ENCODE measurements around the gene HOXD11. TPM values are rescaled to one million over a fixed set of nuclear protein-coding genes. Genes with fewer than 3 reads are reported as not detected.

Gene HOXD11
- total RNA-seq, 1 experiment from 2014 or later: not detected

DNA sequence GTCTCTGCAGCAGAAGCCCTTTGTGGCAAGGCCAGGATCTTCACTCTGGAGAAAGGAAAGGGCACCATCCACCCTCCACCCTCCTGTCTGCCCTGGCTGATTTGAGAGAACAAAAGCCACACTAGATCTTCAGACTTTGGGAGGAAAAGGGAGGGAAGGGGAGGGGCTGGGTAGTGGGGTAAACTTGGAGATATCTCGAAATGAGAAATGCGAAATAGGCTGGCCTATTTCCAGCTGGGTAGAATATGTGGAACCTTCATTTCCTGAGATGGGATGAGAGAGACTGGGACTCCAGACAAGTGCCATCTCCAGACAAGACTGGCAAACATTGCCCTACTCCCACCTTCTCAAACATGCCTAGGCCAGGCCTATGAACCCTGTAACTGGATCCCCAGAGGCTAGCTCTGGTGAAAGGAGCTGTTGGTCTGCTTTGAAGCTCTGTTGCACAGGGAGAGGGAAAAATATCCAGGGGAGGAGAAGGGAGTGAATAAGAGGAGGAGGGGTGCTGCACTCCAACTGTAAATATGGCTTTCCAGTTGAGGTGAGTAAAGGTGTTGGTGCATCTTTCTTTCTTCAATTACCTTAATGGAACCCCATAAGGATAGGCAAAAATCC is 5.8 kb upstream of the HOXD11 start (continued):
- TF ChIP-seq, protein P1, sequence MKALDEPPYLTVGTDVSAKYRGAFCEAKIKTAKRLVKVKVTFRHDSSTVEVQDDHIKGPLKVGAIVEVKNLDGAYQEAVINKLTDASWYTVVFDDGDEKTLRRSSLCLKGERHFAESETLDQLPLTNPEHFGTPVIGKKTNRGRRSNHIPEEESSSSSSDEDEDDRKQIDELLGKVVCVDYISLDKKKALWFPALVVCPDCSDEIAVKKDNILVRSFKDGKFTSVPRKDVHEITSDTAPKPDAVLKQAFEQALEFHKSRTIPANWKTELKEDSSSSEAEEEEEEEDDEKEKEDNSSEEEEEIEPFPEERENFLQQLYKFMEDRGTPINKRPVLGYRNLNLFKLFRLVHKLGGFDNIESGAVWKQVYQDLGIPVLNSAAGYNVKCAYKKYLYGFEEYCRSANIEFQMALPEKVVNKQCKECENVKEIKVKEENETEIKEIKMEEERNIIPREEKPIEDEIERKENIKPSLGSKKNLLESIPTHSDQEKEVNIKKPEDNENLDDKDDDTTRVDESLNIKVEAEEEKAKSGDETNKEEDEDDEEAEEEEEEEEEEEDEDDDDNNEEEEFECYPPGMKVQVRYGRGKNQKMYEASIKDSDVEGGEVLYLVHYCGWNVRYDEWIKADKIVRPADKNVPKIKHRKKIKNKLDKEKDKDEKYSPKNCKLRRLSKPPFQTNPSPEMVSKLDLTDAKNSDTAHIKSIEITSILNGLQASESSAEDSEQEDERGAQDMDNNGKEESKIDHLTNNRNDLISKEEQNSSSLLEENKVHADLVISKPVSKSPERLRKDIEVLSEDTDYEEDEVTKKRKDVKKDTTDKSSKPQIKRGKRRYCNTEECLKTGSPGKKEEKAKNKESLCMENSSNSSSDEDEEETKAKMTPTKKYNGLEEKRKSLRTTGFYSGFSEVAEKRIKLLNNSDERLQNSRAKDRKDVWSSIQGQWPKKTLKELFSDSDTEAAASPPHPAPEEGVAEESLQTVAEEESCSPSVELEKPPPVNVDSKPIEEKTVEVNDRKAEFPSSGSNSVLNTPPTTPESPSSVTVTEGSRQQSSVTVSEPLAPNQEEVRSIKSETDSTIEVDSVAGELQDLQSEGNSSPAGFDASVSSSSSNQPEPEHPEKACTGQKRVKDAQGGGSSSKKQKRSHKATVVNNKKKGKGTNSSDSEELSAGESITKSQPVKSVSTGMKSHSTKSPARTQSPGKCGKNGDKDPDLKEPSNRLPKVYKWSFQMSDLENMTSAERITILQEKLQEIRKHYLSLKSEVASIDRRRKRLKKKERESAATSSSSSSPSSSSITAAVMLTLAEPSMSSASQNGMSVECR (CRISPR knock-in tag; IDR thresholded peaks at IDR 0.05; ENCODE audit: borderline replicate concordance): no peak
- TF ChIP-seq GABPB1 (CRISPR knock-in tag; IDR thresholded peaks at IDR 0.05) (no peak), CREM (CRISPR knock-in tag; IDR thresholded peaks at IDR 0.05) (no peak), ZNF423 (CRISPR knock-in tag; IDR thresholded peaks at IDR 0.05) (no peak), GTF2I (CRISPR knock-in tag; conservative IDR thresholded peaks at IDR 0.05) (no peak)
- TF ChIP-seq, protein P2, sequence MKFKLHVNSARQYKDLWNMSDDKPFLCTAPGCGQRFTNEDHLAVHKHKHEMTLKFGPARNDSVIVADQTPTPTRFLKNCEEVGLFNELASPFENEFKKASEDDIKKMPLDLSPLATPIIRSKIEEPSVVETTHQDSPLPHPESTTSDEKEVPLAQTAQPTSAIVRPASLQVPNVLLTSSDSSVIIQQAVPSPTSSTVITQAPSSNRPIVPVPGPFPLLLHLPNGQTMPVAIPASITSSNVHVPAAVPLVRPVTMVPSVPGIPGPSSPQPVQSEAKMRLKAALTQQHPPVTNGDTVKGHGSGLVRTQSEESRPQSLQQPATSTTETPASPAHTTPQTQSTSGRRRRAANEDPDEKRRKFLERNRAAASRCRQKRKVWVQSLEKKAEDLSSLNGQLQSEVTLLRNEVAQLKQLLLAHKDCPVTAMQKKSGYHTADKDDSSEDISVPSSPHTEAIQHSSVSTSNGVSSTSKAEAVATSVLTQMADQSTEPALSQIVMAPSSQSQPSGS (CRISPR knock-in tag; IDR thresholded peaks at IDR 0.05; ENCODE audit: borderline replicate concordance, low read depth): no peak

DNA sequence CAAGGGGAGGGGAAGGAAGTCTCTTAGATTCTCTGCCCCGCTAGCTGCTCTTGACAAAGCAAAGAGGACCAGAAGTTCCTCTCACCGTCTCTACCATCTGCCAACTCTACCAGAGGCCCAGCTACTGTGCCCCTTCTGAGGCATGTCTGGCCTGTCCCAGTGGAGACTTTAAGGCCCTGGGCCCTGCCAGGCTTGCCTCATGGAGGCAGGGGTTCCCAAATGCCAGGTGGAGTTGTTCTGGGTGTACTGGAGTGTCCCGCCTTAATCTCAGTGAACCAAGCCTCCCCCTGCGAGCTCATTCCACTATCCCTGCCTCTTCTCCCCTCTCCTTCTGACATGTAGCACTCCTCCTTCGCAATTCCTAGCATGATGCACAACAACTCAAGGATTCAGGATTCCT is 5.2 kb upstream of the HOXD11 start:
- Mint-ChIP-seq H3K4me3 (no peak overlapping the region), H3K9me3 (no peaks in the 10 kb centered on the region), H3K27ac (no peak overlapping the region), H3K4me1 (peaks cover 56% of the 10 kb centered on the region), H3K36me3 (no peaks in the 10 kb centered on the region), H3K27me3 (ENCODE audit: low read depth) (peaks cover 99% of the 10 kb centered on the region)
- no peak for TF ChIP-seq SMAD3 (CRISPR knock-in tag; IDR thresholded peaks at IDR 0.05; ENCODE audit: borderline replicate concordance)
- TF ChIP-seq ZNF423 (CRISPR knock-in tag; IDR thresholded peaks at IDR 0.05): no peak
- TF ChIP-seq ZNF263 (CRISPR knock-in tag; IDR thresholded peaks at IDR 0.05; ENCODE audit: low read depth): no peak
- no peak for TF ChIP-seq ELF4 (CRISPR knock-in tag; IDR thresholded peaks at IDR 0.05; ENCODE audit: low read depth)
- TF ChIP-seq, protein P3, sequence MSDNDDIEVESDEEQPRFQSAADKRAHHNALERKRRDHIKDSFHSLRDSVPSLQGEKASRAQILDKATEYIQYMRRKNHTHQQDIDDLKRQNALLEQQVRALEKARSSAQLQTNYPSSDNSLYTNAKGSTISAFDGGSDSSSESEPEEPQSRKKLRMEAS (CRISPR knock-in tag; IDR thresholded peaks at IDR 0.05): no peak
- TF ChIP-seq, protein P4, sequence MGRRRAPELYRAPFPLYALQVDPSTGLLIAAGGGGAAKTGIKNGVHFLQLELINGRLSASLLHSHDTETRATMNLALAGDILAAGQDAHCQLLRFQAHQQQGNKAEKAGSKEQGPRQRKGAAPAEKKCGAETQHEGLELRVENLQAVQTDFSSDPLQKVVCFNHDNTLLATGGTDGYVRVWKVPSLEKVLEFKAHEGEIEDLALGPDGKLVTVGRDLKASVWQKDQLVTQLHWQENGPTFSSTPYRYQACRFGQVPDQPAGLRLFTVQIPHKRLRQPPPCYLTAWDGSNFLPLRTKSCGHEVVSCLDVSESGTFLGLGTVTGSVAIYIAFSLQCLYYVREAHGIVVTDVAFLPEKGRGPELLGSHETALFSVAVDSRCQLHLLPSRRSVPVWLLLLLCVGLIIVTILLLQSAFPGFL (CRISPR knock-in tag; IDR thresholded peaks at IDR 0.05; ENCODE audit: borderline replicate concordance): no peak
- no peak for TF ChIP-seq NR2C2 (CRISPR knock-in tag; IDR thresholded peaks at IDR 0.05)
- no peak for ATAC-seq
- ChIA-PET POLR2A (no interaction called here), CTCF (no interaction called here)
- DNase-seq (ENCODE audit: low spot score): no peak

DNA sequence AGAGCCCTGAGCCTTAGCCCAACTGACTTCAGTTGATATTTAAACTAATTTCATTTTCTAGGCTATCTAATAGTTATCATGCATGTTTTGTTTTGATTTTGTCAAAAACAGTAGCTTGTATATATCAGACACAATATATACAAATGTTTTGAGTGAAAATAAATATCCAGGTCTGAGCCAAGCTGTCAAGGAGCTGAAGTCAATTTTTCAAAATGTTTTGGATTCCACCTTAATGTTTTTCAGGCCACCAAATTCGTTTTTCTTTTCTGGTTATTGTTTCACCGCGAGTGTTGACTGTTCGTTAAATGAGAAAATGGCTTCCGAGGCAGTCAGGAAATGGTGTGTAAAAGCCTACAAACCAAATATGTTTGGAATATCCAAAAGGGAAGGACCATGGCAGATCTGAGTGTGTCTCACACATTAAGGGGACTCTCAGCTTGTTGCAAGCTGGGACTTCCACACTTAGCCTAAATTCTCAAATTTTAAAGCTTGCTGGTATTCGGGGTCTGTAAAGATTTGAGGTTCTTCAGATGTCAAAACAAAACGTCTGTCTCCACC is 4.7 kb upstream of the HOXD11 start:
- no peak for ATAC-seq
- ChIA-PET CTCF (no interaction called here), POLR2A (no interaction called here)
- H3K27ac Mint-ChIP-seq: no peak overlapping the region
- H3K4me3 Mint-ChIP-seq: no peak overlapping the region
- peaks cover 56% of the 10 kb centered on the region for H3K4me1 Mint-ChIP-seq
- H3K9me3 Mint-ChIP-seq: no peaks in the 10 kb centered on the region
- H3K27me3 Mint-ChIP-seq (ENCODE audit: low read depth): peaks cover 100% of the 10 kb centered on the region
- no peaks in the 10 kb centered on the region for H3K36me3 Mint-ChIP-seq
- DNase-seq (ENCODE audit: low spot score): no peak
- TF ChIP-seq TCF7 (CRISPR knock-in tag; IDR thresholded peaks at IDR 0.05; ENCODE audit: low read depth) (no peak), ETV6 (CRISPR knock-in tag; IDR thresholded peaks at IDR 0.05) (no peak), NR2C2 (CRISPR knock-in tag; IDR thresholded peaks at IDR 0.05) (no peak), NFATC4 (CRISPR knock-in tag; IDR thresholded peaks at IDR 0.05) (no peak), ZNF671 (CRISPR knock-in tag; IDR thresholded peaks at IDR 0.05) (no peak), TEAD1 (CRISPR knock-in tag; IDR thresholded peaks at IDR 0.05) (no peak)
- TF ChIP-seq, protein P3 (CRISPR knock-in tag; IDR thresholded peaks at IDR 0.05): no peak
- TF ChIP-seq, protein P5, sequence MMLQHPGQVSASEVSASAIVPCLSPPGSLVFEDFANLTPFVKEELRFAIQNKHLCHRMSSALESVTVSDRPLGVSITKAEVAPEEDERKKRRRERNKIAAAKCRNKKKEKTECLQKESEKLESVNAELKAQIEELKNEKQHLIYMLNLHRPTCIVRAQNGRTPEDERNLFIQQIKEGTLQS (CRISPR knock-in tag; conservative IDR thresholded peaks at IDR 0.05): no peak
- TF ChIP-seq, protein P1 (CRISPR knock-in tag; IDR thresholded peaks at IDR 0.05; ENCODE audit: borderline replicate concordance): no peak
- TF ChIP-seq, protein P2 (CRISPR knock-in tag; IDR thresholded peaks at IDR 0.05; ENCODE audit: borderline replicate concordance, low read depth): no peak

Data from WTC11 (cell line).